GM06990 (cell line): ENCODE results near the gene NEK7.
"Not testable (repeated sequence)": the region's sequence is repeated elsewhere in the genome, so short reads cannot be mapped to it uniquely, and the experiment has no call there.

Experiments
- DNase-seq: peaks from one replicate; pipeline ENCODE4 v3.0.0-alpha.2; 2011; ENCODE audit not compliant: insufficient read length; ENCODE audit errors: extremely low read depth
- H3K27me3 ChIP-seq: replicated peaks from 2 replicates; pipeline ENCODE4 v1.6.0; 2011; ENCODE audit warnings: low read length; ENCODE audit not compliant: control insufficient read depth, insufficient read depth
- H3K36me3 ChIP-seq: 2 replicates; pipeline ENCODE4 v1.5.1; 2011; ENCODE audit warnings: low read length; ENCODE audit not compliant: control insufficient read depth, insufficient read depth
- H3K4me3 ChIP-seq: replicated peaks from 2 replicates; pipeline ENCODE4 v1.5.1; 2011; ENCODE audit warnings: low read depth, mild to moderate bottlenecking, control low read depth, low read length
- CTCF ChIP-seq: IDR thresholded peaks from 2 replicates; pipeline ENCODE4 v1.5.1; 2011; ENCODE audit warnings: low read length, control low read depth, mild to moderate bottlenecking, inconsistent platforms; ENCODE audit not compliant: insufficient read depth, poor library complexity, severe bottlenecking

NEK7 gene

GRCh38 chr1:198121056-198121826, 35.6 kb upstream of the NEK7 start:
- Histone ChIP-seq H3K36me3 (no peaks in the 10 kb centered on the region), H3K4me3 (no peak overlapping the region), H3K27me3 (no peaks in the 10 kb centered on the region)
- no peak for TF ChIP-seq CTCF
- no peak for DNase-seq

- TF ChIP-seq CTCF, result no peak
- Histone ChIP-seq H3K4me3 (no peak overlapping the region), H3K36me3 (no peaks in the 10 kb centered on the region), H3K27me3 (no peaks in the 10 kb centered on the region)
- no peak for DNase-seq
Observed at GRCh38 chr1:198122693-198123092, 34.1 kb upstream of the NEK7 start.

- DNase-seq, result no peak
- Histone ChIP-seq H3K4me3 (no peak overlapping the region), H3K27me3 (no peaks in the 10 kb centered on the region), H3K36me3 (no peaks in the 10 kb centered on the region)
- no peak for TF ChIP-seq CTCF
Observed at GRCh38 chr1:198123133-198123532, 33.7 kb upstream of the NEK7 start.

GRCh38 chr1:198124673-198125072, 32.1 kb upstream of the NEK7 start:
- no peak for DNase-seq
- H3K4me3 ChIP-seq, result no peak overlapping the region
- H3K27me3 ChIP-seq, result no peaks in the 10 kb centered on the region
- TF ChIP-seq CTCF, result no peak
- H3K36me3 ChIP-seq, result no peaks in the 10 kb centered on the region

- H3K4me3 ChIP-seq, result no peak overlapping the region
- TF ChIP-seq CTCF, result no peak
- no peaks in the 10 kb centered on the region for H3K36me3 ChIP-seq
- no peaks in the 10 kb centered on the region for H3K27me3 ChIP-seq
- DNase-seq, result no peak
Observed at GRCh38 chr1:198125995-198126735, 30.6 kb upstream of the NEK7 start.

- Histone ChIP-seq H3K36me3 (no peaks in the 10 kb centered on the region), H3K4me3 (no peak overlapping the region), H3K27me3 (no peaks in the 10 kb centered on the region)
- DNase-seq, result no peak
- no peak for TF ChIP-seq CTCF
Observed at GRCh38 chr1:198128533-198128932, 28.3 kb upstream of the NEK7 start.

GRCh38 chr1:198130053-198130452, 26.7 kb upstream of the NEK7 start:
- H3K4me3 ChIP-seq, H3K27me3 ChIP-seq, H3K36me3 ChIP-seq, DNase-seq: not testable (repeated sequence)
